Lower lobe of right lung (tissue), 2 donors: ENCODE results near the gene BLID. TPM values are rescaled to one million over a fixed set of nuclear protein-coding genes. Genes with fewer than 3 reads are reported as not detected.

ENCODE experiments used
- ATAC-seq, 2 donors: fragments of 200-7000 bp; cut with Tn5 transposase; one replicate each; pipeline ENCODE4 v1.9.1; 2020 to 2022; ENCODE audit warnings: mild to moderate bottlenecking in 2 of 2, moderate library complexity in 2 of 2
- DNase-seq: peaks from one replicate; pipeline ENCODE4 v3.0.0-alpha.2; 2020
- H3K27ac ChIP-seq: fragments of 200-600 bp; one replicate; pipeline ENCODE4 v1.8.0; 2022
- H3K27me3 ChIP-seq: fragments of 200-600 bp; one replicate; pipeline ENCODE4 v1.8.0; 2022; ENCODE audit warnings: low read depth
- H3K36me3 ChIP-seq: fragments of 200-600 bp; one replicate; pipeline ENCODE4 v1.8.0; 2022; ENCODE audit warnings: mild to moderate bottlenecking
- H3K4me1 ChIP-seq: fragments of 200-600 bp; one replicate; pipeline ENCODE4 v1.8.0; 2022
- H3K4me3 ChIP-seq: fragments of 200-600 bp; one replicate; pipeline ENCODE4 v1.8.0; 2022; ENCODE audit warnings: mild to moderate bottlenecking
- H3K9me3 ChIP-seq: fragments of 200-600 bp; one replicate; pipeline ENCODE4 v1.8.0; 2022
- intact Hi-C: fragments of 100-400 bp; cut with DNase I; formaldehyde crosslinking; loops from one replicate; pipeline ENCODE4 v1.11.0; 2022
- total RNA-seq: library from RNA; stranded (reverse); fragmentation: NEBNext Ultra II Directional; extraction: Animal tissue kit (Norgen Biotek cat#: 25700); gene quantifications from one replicate; pipeline ENCODE4 v1.2.1, GENCODE V29; 2021
- TF ChIP-seq, protein P1 (sequence below): fragments of 200-600 bp; IDR thresholded peaks from one replicate; pipeline ENCODE4 v1.8.0; 2022; ENCODE audit warnings: antibody characterized with exemption, mild to moderate bottlenecking
- donor health status: DM: no; HTN: yes; CAD: no; lungs with severe emphysema.

BLID gene
- total RNA-seq, 1 donor from 2014 or later: 0.62 TPM

DNA sequence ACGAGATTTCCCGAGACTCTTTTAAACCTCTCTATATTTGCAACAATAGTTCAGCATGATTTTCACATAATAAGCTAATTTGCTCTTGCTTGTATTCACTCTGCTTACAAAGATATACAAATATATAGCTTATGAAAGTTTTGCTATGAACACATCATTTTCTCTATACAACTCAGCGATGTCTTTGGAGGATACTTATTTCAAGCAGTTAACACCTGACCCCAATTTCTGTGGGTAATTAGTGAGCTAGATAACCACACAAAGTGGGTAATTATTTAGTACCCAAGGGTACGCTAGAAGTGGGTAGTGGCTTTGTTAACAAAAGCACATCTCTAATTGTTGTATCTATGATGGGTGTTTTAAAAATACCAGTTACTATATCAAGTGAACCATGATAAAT is 12.3 kb downstream of the BLID start:
- TF ChIP-seq, protein P1, sequence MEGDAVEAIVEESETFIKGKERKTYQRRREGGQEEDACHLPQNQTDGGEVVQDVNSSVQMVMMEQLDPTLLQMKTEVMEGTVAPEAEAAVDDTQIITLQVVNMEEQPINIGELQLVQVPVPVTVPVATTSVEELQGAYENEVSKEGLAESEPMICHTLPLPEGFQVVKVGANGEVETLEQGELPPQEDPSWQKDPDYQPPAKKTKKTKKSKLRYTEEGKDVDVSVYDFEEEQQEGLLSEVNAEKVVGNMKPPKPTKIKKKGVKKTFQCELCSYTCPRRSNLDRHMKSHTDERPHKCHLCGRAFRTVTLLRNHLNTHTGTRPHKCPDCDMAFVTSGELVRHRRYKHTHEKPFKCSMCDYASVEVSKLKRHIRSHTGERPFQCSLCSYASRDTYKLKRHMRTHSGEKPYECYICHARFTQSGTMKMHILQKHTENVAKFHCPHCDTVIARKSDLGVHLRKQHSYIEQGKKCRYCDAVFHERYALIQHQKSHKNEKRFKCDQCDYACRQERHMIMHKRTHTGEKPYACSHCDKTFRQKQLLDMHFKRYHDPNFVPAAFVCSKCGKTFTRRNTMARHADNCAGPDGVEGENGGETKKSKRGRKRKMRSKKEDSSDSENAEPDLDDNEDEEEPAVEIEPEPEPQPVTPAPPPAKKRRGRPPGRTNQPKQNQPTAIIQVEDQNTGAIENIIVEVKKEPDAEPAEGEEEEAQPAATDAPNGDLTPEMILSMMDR: no peak
- intact Hi-C loops: loop anchor here (5.0 kb wide), 1 partner anchor 446 kb away; no protein-coding TSS in a partner anchor

DNA sequence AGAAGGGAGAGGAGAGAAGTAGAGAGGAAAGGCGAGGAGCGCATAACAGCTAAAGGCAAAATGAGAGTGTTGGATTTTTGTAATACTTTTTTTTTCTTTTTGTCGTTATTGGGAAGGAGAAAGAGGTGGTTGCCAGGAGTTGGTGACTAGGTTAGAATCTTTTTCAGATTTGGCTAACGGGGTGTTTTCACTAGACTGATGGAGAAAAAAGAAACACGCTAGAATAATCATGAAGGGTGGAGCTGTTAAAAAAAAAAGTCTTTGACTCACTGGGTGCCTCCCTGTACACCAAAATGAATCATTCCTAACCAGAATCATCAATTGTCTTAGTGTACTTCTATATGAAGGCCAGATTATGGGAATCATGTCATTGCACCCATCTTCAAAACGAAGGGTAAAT is 12.7 kb downstream of the BLID start:
- no peak for ATAC-seq
- TF ChIP-seq, protein P1: no peak
- intact Hi-C loops: loop anchor here (5.0 kb wide), 1 partner anchor 446 kb away; no protein-coding TSS in a partner anchor

More for the DNA sequence above, 12.3 kb downstream of the BLID start:
- Histone ChIP-seq H3K27me3 (peaks cover 8% of the 10 kb centered on the region), H3K9me3 (no peaks in the 10 kb centered on the region), H3K36me3 (no peaks in the 10 kb centered on the region), H3K27ac (no peak overlapping the region), H3K4me3 (no peak overlapping the region), H3K4me1 (peaks cover 13% of the 10 kb centered on the region)
- ATAC-seq (no peak), DNase-seq (no peak)

DNA sequence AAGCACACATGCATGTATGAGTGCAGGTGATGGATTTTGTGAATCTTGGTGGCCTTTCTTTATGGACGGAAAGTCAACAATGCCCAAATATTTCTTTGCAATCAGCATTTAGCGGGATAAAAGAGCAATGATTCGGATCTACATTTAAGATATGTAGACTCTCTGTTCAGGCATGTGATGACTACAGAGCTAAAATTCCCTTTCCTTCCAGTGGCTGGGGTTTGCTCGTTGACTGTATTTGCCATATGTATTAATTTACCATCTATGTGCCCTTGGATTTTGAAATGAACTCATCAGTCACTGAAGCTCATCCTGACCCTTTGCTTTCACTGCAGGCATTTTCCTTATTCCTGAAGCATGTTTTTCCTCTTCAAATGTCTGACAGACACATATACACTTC is 13.6 kb downstream of the BLID start:
- Histone ChIP-seq H3K27ac (no peak overlapping the region), H3K4me1 (peaks cover 13% of the 10 kb centered on the region), H3K4me3 (no peak overlapping the region), H3K9me3 (no peaks in the 10 kb centered on the region), H3K36me3 (no peaks in the 10 kb centered on the region), H3K27me3 (peaks cover 10% of the 10 kb centered on the region)
- ATAC-seq: no peak
- DNase-seq: no peak
- TF ChIP-seq, protein P1: no peak
- intact Hi-C loops: loop anchor here (5.0 kb wide), 1 partner anchor 445 kb away; no protein-coding TSS in a partner anchor

More for the DNA sequence above, 12.7 kb downstream of the BLID start:
- H3K9me3 ChIP-seq: no peaks in the 10 kb centered on the region
- H3K4me1 ChIP-seq: peaks cover 13% of the 10 kb centered on the region
- no peaks in the 10 kb centered on the region for H3K36me3 ChIP-seq
- H3K27me3 ChIP-seq: peaks cover 8% of the 10 kb centered on the region
- no peak overlapping the region for H3K4me3 ChIP-seq
- H3K27ac ChIP-seq: no peak overlapping the region
- DNase-seq: no peak

DNA sequence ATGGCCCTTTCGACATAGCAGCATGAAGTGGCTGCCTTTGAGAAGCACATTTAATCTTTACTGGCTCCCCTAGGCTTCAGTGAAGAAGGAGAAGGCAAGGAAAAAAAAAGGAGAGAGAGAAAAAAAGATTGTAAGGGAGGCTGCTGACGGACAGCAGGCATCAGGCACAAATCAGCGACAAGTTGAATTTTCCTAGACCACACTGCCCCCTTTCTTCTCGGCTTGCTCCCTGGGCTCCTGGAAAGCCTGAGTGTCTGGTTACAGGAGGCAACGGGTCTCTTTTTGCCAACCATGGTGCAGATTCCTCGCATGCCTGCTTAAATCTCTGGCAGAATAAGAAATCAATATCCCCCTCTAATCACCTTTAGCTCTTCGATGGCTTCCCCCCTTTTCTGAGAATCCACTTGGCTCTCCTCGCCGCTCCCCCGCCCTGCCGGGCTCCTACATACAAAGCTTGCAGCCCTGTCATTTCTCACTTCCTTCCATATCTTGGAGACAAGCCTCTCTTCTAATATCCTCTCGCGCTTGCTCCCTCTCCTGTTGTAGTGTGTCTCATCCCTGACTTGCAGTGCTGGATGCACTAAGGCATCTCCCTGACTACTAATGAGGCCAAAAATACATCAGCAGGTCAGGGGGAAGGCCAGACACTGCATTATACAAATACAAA is 14.3 kb downstream of the BLID start:
- ATAC-seq: peak; percentile 83 to 92

DNA sequence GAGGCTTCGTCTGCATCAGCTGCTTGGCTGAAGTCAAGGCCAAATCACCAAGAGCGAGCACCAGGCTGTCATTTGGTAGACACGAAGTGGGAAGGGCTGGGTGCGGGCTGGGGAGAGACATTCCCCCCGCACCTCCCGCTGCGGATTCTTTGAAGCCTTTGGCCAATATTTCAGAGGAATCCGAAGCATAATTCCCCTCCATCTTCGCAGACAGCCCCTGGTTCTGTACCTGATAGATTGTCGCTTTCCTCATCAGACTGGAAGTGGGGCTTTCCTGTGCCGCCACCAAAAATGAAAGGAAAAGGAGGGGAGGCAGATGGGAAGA is 15.3 kb downstream of the BLID start:
- intact Hi-C loops: loop anchor here (5.0 kb wide), 1 partner anchor 443 kb away; no protein-coding TSS in a partner anchor
- TF ChIP-seq, protein P1: no peak
- Histone ChIP-seq H3K36me3 (no peaks in the 10 kb centered on the region), H3K27ac (peak overlapping the region; percentile 61), H3K9me3 (no peaks in the 10 kb centered on the region), H3K4me3 (peak overlapping the region; percentile 51), H3K27me3 (peaks cover 17% of the 10 kb centered on the region), H3K4me1 (peaks cover 13% of the 10 kb centered on the region)
- peak; percentile 25 to 35 for ATAC-seq
- no peak for DNase-seq

More for the DNA sequence above, 14.3 kb downstream of the BLID start:
- Histone ChIP-seq H3K27me3 (peaks cover 17% of the 10 kb centered on the region), H3K27ac (peak overlapping the region; percentile 61), H3K36me3 (no peaks in the 10 kb centered on the region), H3K9me3 (no peaks in the 10 kb centered on the region), H3K4me3 (peak overlapping the region; percentile 51), H3K4me1 (peaks cover 13% of the 10 kb centered on the region)
- intact Hi-C loops: loop anchor here (5.0 kb wide), 1 partner anchor 444 kb away; no protein-coding TSS in a partner anchor
- TF ChIP-seq, protein P1: peak; percentile 53
- no peak for DNase-seq
